PC-3 (cell line): ENCODE results near the gene LAIR2.
"Not testable (repeated sequence)": the region's sequence is repeated elsewhere in the genome, so short reads cannot be mapped to it uniquely, and the experiment has no call there.

Experiments
- CTCF ChIP-seq: fragments of 300-600 bp; sonication (generic); conservative IDR thresholded peaks from 2 replicates; pipeline ENCODE4 v1.5.1; 2017; ENCODE audit warnings: antibody characterized with exemption, low read depth, mild to moderate bottlenecking, low read length
- EZH2 ChIP-seq: fragments of 300-600 bp; sonication (generic); IDR thresholded peaks from one replicate; pipeline ENCODE4 v1.6.1; 2017; ENCODE audit warnings: antibody characterized with exemption, mild to moderate bottlenecking, low read length; ENCODE audit not compliant: unreplicated experiment

GRCh38 chr19:54493056-54493455 lies 9.6 kb upstream of the LAIR2 start:
- TF ChIP-seq CTCF, EZH2: not testable (repeated sequence)
